ENCODE results near the gene CLEC9A. TPM values are rescaled to one million over a fixed set of nuclear protein-coding genes. Genes with fewer than 3 reads are reported as not detected.
A peak's percentile ranks its signal among the peaks of the same experiment; 100 is the strongest.

CLEC9A gene
- polyA plus RNA-seq, 3 donors: 0.07 to 0.59 TPM; not detected in 1

- H3K4me1 Mint-ChIP-seq: peaks cover 41% of the 10 kb centered on the region
- Histone ChIP-seq H3K27ac (ENCODE audit: low read depth in 1 of 2, low read length in 2 of 2) (no peak overlapping the region), H3K27me3 (ENCODE audit: control insufficient read depth in 2 of 2, insufficient read depth in 2 of 2, low read length in 2 of 2) (no peaks in the 10 kb centered on the region), H3K4me2 (replicated peaks; ENCODE audit: extremely low read depth, low read length, poor library complexity, severe bottlenecking) (no peak overlapping the region), H3K4me1 (ENCODE audit: control insufficient read depth in 1 of 2, insufficient read depth in 2 of 2, low read length in 2 of 2) (peaks cover 54 to 55% of the 10 kb centered on the region in 2 donors), H3K9me3 (replicated peaks in 1 of 2; ENCODE audit: control insufficient read depth in 1 of 2, insufficient read depth in 1 of 2, low read length in 2 of 2) (no peaks in the 10 kb centered on the region), H4K20me1 (ENCODE audit: insufficient read depth, low read length) (no peaks in the 10 kb centered on the region), H3K36me3 (replicated peaks in 1 of 2; ENCODE audit: control insufficient read depth in 1 of 2, insufficient read depth in 2 of 2, low read length in 2 of 2) (peaks cover 0 to 6% of the 10 kb centered on the region in 2 donors), H3K4me3 (replicated peaks in 1 of 3; ENCODE audit: low read depth in 2 of 3, low read length in 3 of 3) (no peak overlapping the region), H2AFZ (ENCODE audit: insufficient read depth, low read depth, low read length, poor library complexity, severe bottlenecking) (no peak overlapping the region), H3K9ac (ENCODE audit: insufficient read depth, low read length, poor library complexity, severe bottlenecking) (no peak overlapping the region), H3K79me2 (ENCODE audit: insufficient read depth, low read length) (no peaks in the 10 kb centered on the region)
- intact Hi-C loops (cut with micrococcal nuclease): no loop called here
- no peak overlapping the region for H3K4me3 Mint-ChIP-seq
- no peak overlapping the region for H3K27ac Mint-ChIP-seq
- no peak for TF ChIP-seq CTCF (IDR thresholded peaks at IDR 0.05)
- H3K9me3 Mint-ChIP-seq: no peaks in the 10 kb centered on the region
- H3K36me3 Mint-ChIP-seq: peaks cover 7 to 9% of the 10 kb centered on the region in 2 donors
- WGBS (ENCODE audit: insufficient coverage): no CpG with 5 or more reads among the region's 3 CpGs
- H3K27me3 Mint-ChIP-seq (ENCODE audit: low read depth in 3 of 3): peaks cover 0 to 3% (median 0%) of the 10 kb centered on the region in 3 donors
- DNase-seq: peak in 1 of 3 donors; percentile 45
Observed at GRCh38 chr12:10097521-10097920, 67.0 kb downstream of the CLEC9A start.

GRCh38 chr12:10098791-10099190, 68.3 kb downstream of the CLEC9A start, which contains the start of gene CLEC1A:
Gene CLEC1A (minus strand): TSS chr12:10098985. CDS start chr12:10098922, 63 bp downstream.
- Histone ChIP-seq H3K36me3 (replicated peaks in 1 of 2; ENCODE audit: control insufficient read depth in 1 of 2, insufficient read depth in 2 of 2, low read length in 2 of 2) (peaks cover 0 to 6% of the 10 kb centered on the region in 2 donors), H3K79me2 (ENCODE audit: insufficient read depth, low read length) (no peaks in the 10 kb centered on the region), H3K9ac (ENCODE audit: insufficient read depth, low read length, poor library complexity, severe bottlenecking) (no peak within 1 kb of the TSS), H3K4me1 (ENCODE audit: control insufficient read depth in 1 of 2, insufficient read depth in 2 of 2, low read length in 2 of 2) (peaks cover 52 to 54% of the 10 kb centered on the region in 2 donors), H2AFZ (ENCODE audit: insufficient read depth, low read depth, low read length, poor library complexity, severe bottlenecking) (no peak within 1 kb of the TSS), H3K4me3 (replicated peaks in 1 of 3; ENCODE audit: low read depth in 2 of 3, low read length in 3 of 3) (no peak within 1 kb of the TSS), H3K4me2 (replicated peaks; ENCODE audit: extremely low read depth, low read length, poor library complexity, severe bottlenecking) (no peak within 1 kb of the TSS), H4K20me1 (ENCODE audit: insufficient read depth, low read length) (no peaks in the 10 kb centered on the region), H3K9me3 (replicated peaks in 1 of 2; ENCODE audit: control insufficient read depth in 1 of 2, insufficient read depth in 1 of 2, low read length in 2 of 2) (no peaks in the 10 kb centered on the region), H3K27ac (ENCODE audit: low read depth in 1 of 2, low read length in 2 of 2) (no peak within 1 kb of the TSS), H3K27me3 (ENCODE audit: control insufficient read depth in 2 of 2, insufficient read depth in 2 of 2, low read length in 2 of 2) (no peaks in the 10 kb centered on the region)
- DNase-seq: no peak
- intact Hi-C loops (cut with micrococcal nuclease): no loop called here
- WGBS (ENCODE audit: insufficient coverage): 99% methylated on average over 9 of the region's 10 CpGs
- Mint-ChIP-seq H3K4me1 (peaks cover 36% of the 10 kb centered on the region), H3K4me3 (no peak within 1 kb of the TSS), H3K27ac (no peak within 1 kb of the TSS), H3K27me3 (ENCODE audit: low read depth in 3 of 3) (peaks cover 0 to 3% (median 0%) of the 10 kb centered on the region in 3 donors), H3K36me3 (peaks cover 11% of the 10 kb centered on the region in 2 donors), H3K9me3 (peaks cover 0 to 5% (median 4%) of the 10 kb centered on the region in 7 donors)
- TF ChIP-seq CTCF (IDR thresholded peaks at IDR 0.05): no peak
